GM20431 (cell line): ENCODE data around the gene BANK1.
"Not testable (repeated sequence)": the region's sequence is repeated elsewhere in the genome, so short reads cannot be mapped to it uniquely, and the experiment has no call there.

ENCODE experiments used
- in situ Hi-C: fragments of 300-500 bp; cut with MseI, MboI; formaldehyde crosslinking; loops from one replicate; pipeline ENCODE4 v1.15.0; 2020; ENCODE audit warnings: low sequenced_read_pairs; ENCODE audit not compliant: unreplicated experiment

BANK1 gene

GRCh38 chr4:101871962-101872676 is 81.6 kb downstream of the BANK1 start:
- in situ Hi-C loops, result no loop called here

- in situ Hi-C loops, result no loop called here
Measured at GRCh38 chr4:101885574-101885973, 95.0 kb downstream of the BANK1 start.

- in situ Hi-C loops, result no loop called here
Measured at GRCh38 chr4:101886826-101887225, 96.3 kb downstream of the BANK1 start.

GRCh38 chr4:101888472-101888871 is 97.9 kb downstream of the BANK1 start:
- in situ Hi-C loops, result no loop called here

- in situ Hi-C loops, result not testable (repeated sequence)
Measured at GRCh38 chr4:101905527-101905926, 115.0 kb downstream of the BANK1 start.

- in situ Hi-C loops, result no loop called here
Measured at GRCh38 chr4:101910786-101911373, 120.3 kb downstream of the BANK1 start.

- in situ Hi-C loops, result no loop called here
Measured at GRCh38 chr4:101911616-101912015, 121.1 kb downstream of the BANK1 start.

GRCh38 chr4:101914761-101915160 is 124.2 kb downstream of the BANK1 start:
- in situ Hi-C loops, result no loop called here

GRCh38 chr4:101919373-101919977 is 128.9 kb downstream of the BANK1 start:
- in situ Hi-C loops, result no loop called here

- in situ Hi-C loops, result no loop called here
Measured at GRCh38 chr4:101921370-101921769, 130.8 kb downstream of the BANK1 start.

GRCh38 chr4:101931619-101932018 is 141.1 kb downstream of the BANK1 start:
- in situ Hi-C loops, result no loop called here

GRCh38 chr4:101933855-101934254 is 143.3 kb downstream of the BANK1 start:
- in situ Hi-C loops, result no loop called here

- in situ Hi-C loops, result no loop called here
Measured at GRCh38 chr4:101938836-101939235, 148.3 kb downstream of the BANK1 start.

- in situ Hi-C loops, result no loop called here
Measured at GRCh38 chr4:101941816-101942358, 151.4 kb downstream of the BANK1 start.

- in situ Hi-C loops, result no loop called here
Measured at GRCh38 chr4:101942891-101943290, 152.4 kb downstream of the BANK1 start.

GRCh38 chr4:101944649-101945048 is 154.1 kb downstream of the BANK1 start:
- in situ Hi-C loops, result no loop called here

- in situ Hi-C loops, result no loop called here
Measured at GRCh38 chr4:101948055-101948454, 157.5 kb downstream of the BANK1 start.

- in situ Hi-C loops, result no loop called here
Measured at GRCh38 chr4:101948951-101949350, 158.4 kb downstream of the BANK1 start.

- in situ Hi-C loops, result no loop called here
Measured at GRCh38 chr4:101950258-101950979, 159.9 kb downstream of the BANK1 start.

GRCh38 chr4:101952985-101953384 is 162.5 kb downstream of the BANK1 start:
- in situ Hi-C loops, result no loop called here

GRCh38 chr4:101953949-101954348 is 163.4 kb downstream of the BANK1 start:
- in situ Hi-C loops, result no loop called here
